K562 (cell line): ENCODE results near the gene RMND5A. TPM values are rescaled to one million over a fixed set of nuclear protein-coding genes. Genes with fewer than 3 reads are reported as not detected.

Source experiments
- ATAC-seq: fragments of 200-7000 bp; cut with Tn5 transposase; 3 replicates; pipeline ENCODE4 v1.9.1; 2020; ENCODE audit warnings: moderate library complexity
- BruUV-seq: library from RNA; stranded (reverse); fragments of 400-500 nt; replicated peaks from 2 replicates; lab custom pipeline; 2021; lab: Mats Ljungman, UMichigan
- CTCF ChIA-PET: fragments of 300-600 bp; formaldehyde crosslinking; extraction: SDS; loops from one replicate; lab custom pipeline; 2021; ENCODE audit warnings: low intra/inter-chr PET ratio; lab: Yijun Ruan, JAX
- POLR2A ChIA-PET: fragments of 300-600, 350-650 bp; sonication (Branson Sonifier 250); formaldehyde crosslinking; extraction: SDS; loops from one replicate; lab custom pipeline; 2021; ENCODE audit warnings: antibody characterized with exemption, inconsistent platforms; lab: Yijun Ruan, JAX
- DNase-seq, 4 experiments: peaks; one replicate each; pipeline versions ENCODE4 v3.0.0 to v3.0.0-alpha.2; 2011 to 2018; ENCODE audit warnings: low spot score in 3 of 4, mixed read lengths in 3 of 4; ENCODE audit errors: extremely low read depth in 1 of 4
- FAIRE-seq: peaks from 2 replicates; lab custom pipeline; 2011; peaks lifted over from hg19 to GRCh38; lab: Jason Lieb, UNC
- H2AFZ ChIP-seq: 2 replicates; pipeline ENCODE4 v1.6.0; 2011; ENCODE audit warnings: low read depth, low read length, control low read depth, inconsistent platforms
- H3K27ac ChIP-seq: fragments of 200-600 bp; 3 replicates; pipeline ENCODE4 v1.8.0; 2011; ENCODE audit warnings: low read depth, mild to moderate bottlenecking, control low read depth, inconsistent platforms, low read length, moderate library complexity, mixed read lengths; ENCODE audit errors: extremely low read depth
- H3K27me3 ChIP-seq, 2 experiments: fragments of 300-600 bp in 1 of 2; 2 replicates in 1 of 2; 3 replicates in 1 of 2; pipeline versions ENCODE4 v1.6.0 to v1.8.0; 2011; ENCODE audit warnings: inconsistent platforms in 2 of 2, low read length in 2 of 2, mild to moderate bottlenecking in 1 of 2, mixed read lengths in 1 of 2, moderate library complexity in 1 of 2; ENCODE audit not compliant: control insufficient read depth in 2 of 2, insufficient read depth in 2 of 2
- H3K36me3 ChIP-seq: fragments of 300-600 bp; 3 replicates; pipeline ENCODE4 v1.8.0; 2011; ENCODE audit warnings: mild to moderate bottlenecking, low read length, inconsistent platforms; ENCODE audit not compliant: control insufficient read depth, insufficient read depth
- H3K4me1 ChIP-seq, 2 experiments: fragments of 200-600 bp in 1 of 2; replicated peaks in 1 of 2; 2 replicates in 1 of 2; 3 replicates in 1 of 2; pipeline versions ENCODE4 v1.5.1 to v1.8.0; 2011; ENCODE audit warnings: inconsistent platforms in 2 of 2, low read length in 2 of 2, mild to moderate bottlenecking in 1 of 2, mixed read lengths in 1 of 2, moderate library complexity in 1 of 2; ENCODE audit not compliant: control insufficient read depth in 2 of 2, insufficient read depth in 2 of 2
- H3K4me2 ChIP-seq: 2 replicates; pipeline ENCODE4 v1.6.1; 2011; ENCODE audit warnings: low read length, control low read depth, inconsistent platforms, mixed read lengths; ENCODE audit not compliant: insufficient read depth
- H3K4me3 ChIP-seq: fragments of 200-600 bp; sonication (generic), shearing (Covaris generic); 2 replicates; pipeline ENCODE4 v1.5.1; 2016; ENCODE audit warnings: control low read depth, inconsistent platforms
- H3K79me2 ChIP-seq: fragments of 200-600 bp; 3 replicates; pipeline ENCODE4 v1.8.0; 2011; ENCODE audit warnings: low read length, inconsistent platforms; ENCODE audit not compliant: control insufficient read depth, insufficient read depth
- H3K9ac ChIP-seq, 2 experiments: 2 replicates each; pipeline versions ENCODE4 v1.6.0 to v1.6.1; 2011; ENCODE audit warnings: low read depth in 2 of 2, low read length in 2 of 2, control low read depth in 1 of 2, inconsistent platforms in 1 of 2, mild to moderate bottlenecking in 1 of 2, mixed read lengths in 1 of 2; ENCODE audit not compliant: insufficient read depth in 1 of 2
- H3K9me1 ChIP-seq: one replicate; pipeline ENCODE4 v1.6.0; 2011; ENCODE audit warnings: inconsistent platforms, mild to moderate bottlenecking, low read length, moderate library complexity; ENCODE audit not compliant: control insufficient read depth, insufficient read depth
- H3K9me3 ChIP-seq: replicated peaks from 2 replicates; pipeline ENCODE4 v1.5.1; 2011; ENCODE audit warnings: low read depth, low read length, inconsistent platforms; ENCODE audit not compliant: control insufficient read depth, insufficient read depth
- H4K20me1 ChIP-seq: replicated peaks from 2 replicates; pipeline ENCODE4 v1.6.1; 2011; ENCODE audit warnings: low read length, inconsistent platforms, mixed read lengths; ENCODE audit not compliant: control insufficient read depth, insufficient read depth
- BACH1 ChIP-seq: fragments of 200-800 bp; sonication (Bioruptor generic); IDR thresholded peaks from 2 replicates; pipeline ENCODE4 v1.6.1; 2016; ENCODE audit warnings: missing genetic modification characterization, missing compliant biosample characterization
- BRF2 ChIP-seq: IDR thresholded peaks from 3 replicates; pipeline ENCODE4 v1.6.1; 2011; ENCODE audit warnings: borderline replicate concordance, mild to moderate bottlenecking; ENCODE audit not compliant: insufficient read length, insufficient read depth
- C11orf30 ChIP-seq: fragments of 450-650 bp; IDR thresholded peaks from 2 replicates; pipeline ENCODE4 v1.6.1; 2016; ENCODE audit warnings: low read depth, mild to moderate bottlenecking
- CBFB ChIP-seq: sonication (generic); formaldehyde crosslinking; IDR thresholded peaks from 2 replicates; pipeline ENCODE4 v1.4.0; 2020; ENCODE audit warnings: mild to moderate bottlenecking, missing genetic modification reagents
- FOXA3 ChIP-seq, 2 experiments: fragments of 450-650 bp in 1 of 2; sonication (generic) in 1 of 2; formaldehyde crosslinking; IDR thresholded peaks in 1 of 2; conservative IDR thresholded peaks in 1 of 2; 2 replicates each; pipeline versions ENCODE4 v1.4.0 to v1.8.0; 2020 to 2022; ENCODE audit warnings: mild to moderate bottlenecking in 2 of 2, missing genetic modification reagents in 1 of 2
- HMG20B ChIP-seq: fragments of 250-450 bp; sonication (Bioruptor Pico); IDR thresholded peaks from 2 replicates; pipeline ENCODE4 v1.5.0; 2021; ENCODE audit warnings: mild to moderate bottlenecking
- KDM4B ChIP-seq, 2 experiments: fragments of 450-650 bp in 1 of 2; sonication (generic) in 1 of 2; IDR thresholded peaks; 2 replicates each; pipeline ENCODE4 v1.6.1; 2016 to 2017; ENCODE audit warnings: borderline replicate concordance in 2 of 2, antibody characterized with exemption in 1 of 2, low read depth in 1 of 2, mild to moderate bottlenecking in 1 of 2
- KLF1 ChIP-seq: fragments of 450-650 bp; IDR thresholded peaks from 2 replicates; pipeline ENCODE4 v1.6.1; 2016; ENCODE audit warnings: missing genetic modification characterization, missing compliant biosample characterization
- MTA1 ChIP-seq: fragments of 450-650 bp; IDR thresholded peaks from 2 replicates; pipeline ENCODE4 v1.6.1; 2017; ENCODE audit warnings: borderline replicate concordance
- SMARCA5 ChIP-seq: fragments of 450-650 bp; IDR thresholded peaks from 2 replicates; pipeline ENCODE4 v1.6.1; 2016
- SRSF9 ChIP-seq: fragments of 200-400 bp; formaldehyde crosslinking; IDR thresholded peaks from 2 replicates; pipeline ENCODE4 v1.6.1; 2017; ENCODE audit warnings: low read depth, low read length, borderline replicate concordance
- TEAD4 ChIP-seq, 2 experiments: sonication (generic) in 1 of 2; formaldehyde crosslinking in 1 of 2; IDR thresholded peaks; 2 replicates each; pipeline versions ENCODE4 v1.6.1 to v1.8.0; 2012 to 2022; ENCODE audit warnings: borderline replicate concordance in 1 of 2, inconsistent platforms in 1 of 2, low read length in 1 of 2, mild to moderate bottlenecking in 1 of 2, missing genetic modification reagents in 1 of 2
- THAP7 ChIP-seq: fragments of 250-450 bp; sonication (Bioruptor Pico); IDR thresholded peaks from 2 replicates; pipeline ENCODE4 v1.5.0; 2021
- XRCC3 ChIP-seq: fragments of 450-650 bp; IDR thresholded peaks from 2 replicates; pipeline ENCODE4 v1.6.1; 2017; ENCODE audit warnings: mild to moderate bottlenecking, moderate library complexity
- ZBTB12 ChIP-seq: fragments of 250-450 bp; sonication (Bioruptor Pico); IDR thresholded peaks from 2 replicates; pipeline ENCODE4 v1.4.0; 2020
- ZFP1 ChIP-seq: fragments of 450-650 bp; formaldehyde crosslinking; IDR thresholded peaks from 2 replicates; pipeline ENCODE4 v1.4.0; 2020; ENCODE audit warnings: mild to moderate bottlenecking, mixed read lengths
- ZNF311 ChIP-seq: fragments of 250-450 bp; sonication (Bioruptor Pico); IDR thresholded peaks from 2 replicates; pipeline ENCODE4 v1.4.0; 2020; ENCODE audit warnings: mild to moderate bottlenecking, moderate library complexity
- ZNF584 ChIP-seq: fragments of 200-800 bp; sonication (Bioruptor generic); IDR thresholded peaks from 2 replicates; pipeline ENCODE4 v1.6.1; 2016; ENCODE audit warnings: low read depth, mild to moderate bottlenecking, missing genetic modification characterization, missing compliant biosample characterization
- ZNF699 ChIP-seq: fragments of 250-450 bp; sonication (Bioruptor Pico); IDR thresholded peaks from 2 replicates; pipeline ENCODE4 v1.8.0; 2021; ENCODE audit warnings: mild to moderate bottlenecking, moderate library complexity; ENCODE audit not compliant: insufficient replicate concordance
- WGBS: fragments of 100-300 bp; shearing (Covaris generic); methylation state at CpG from one replicate; pipeline ENCODE4 v1.1.6; 2016; ENCODE audit warnings: low coverage, mixed read lengths; ENCODE audit not compliant: insufficient coverage; ENCODE audit errors: missing lambda C conversion rate; 5-methylcytosine and 5-hydroxymethylcytosine counted together
- in situ Hi-C: fragments of 300-500 bp; cut with MboI; formaldehyde crosslinking; loops from 4 replicates; pipeline ENCODE4 v1.15.0; 2018; ENCODE audit warnings: inconsistent platforms, mixed read lengths
- intact Hi-C: fragments of 100-400 bp; cut with micrococcal nuclease; formaldehyde crosslinking; loops from 2 replicates; pipeline ENCODE4 v1.14.2; 2022
- polyA plus RNA-seq, 8 experiments: library from polyadenylated mRNA; depleted of rRNA in 4 of 8; stranded (reverse) in 5 of 8; unstranded in 3 of 8; fragments of >200 nt; fragmentation: Nextera tagmentation in 2 of 8; fragmentation: Illumina TruSeq in 1 of 8; extraction: Ambion mirVana in 2 of 8; extraction: Trizol in 1 of 8; gene quantifications; 2 replicates each; pipeline versions ENCODE4 v1.2.1 to v1.2.3, GENCODE V29; 2011 to 2014; ENCODE audit warnings: inconsistent platforms in 1 of 8, missing spikeins in 1 of 8
- total RNA-seq, 7 experiments: library from RNA; depleted of rRNA in 6 of 7; stranded (reverse); fragments of >200 nt in 6 of 7; fragmentation: Illumina TruSeq in 2 of 7; extraction: Trizol in 2 of 7; gene quantifications; 2 replicates each; pipeline versions ENCODE4 v1.2.1 to v1.2.3, GENCODE V29; 2011 to 2021; ENCODE audit warnings: low replicate concordance in 1 of 7

RMND5A gene
- total and polyA plus RNA-seq, 9 of the 15 experiments (the other 6 are each of a cell fraction or from before 2014, with no cell fraction given): 13.2 to 43.5 (median 34.1) TPM

GRCh38 chr2:86673011-86673410 lies 47.1 kb upstream of the RMND5A start:
- Histone ChIP-seq H3K4me3 (no peak overlapping the region), H3K9me1 (no peaks in the 10 kb centered on the region), H3K27ac (no peak overlapping the region), H3K9ac (no peak overlapping the region), H3K9me3 (no peaks in the 10 kb centered on the region), H3K27me3 (no peaks in the 10 kb centered on the region; a peak in 1 of 5 replicates), H3K36me3 (no peaks in the 10 kb centered on the region), H3K79me2 (no peaks in the 10 kb centered on the region), H2AFZ (no peak overlapping the region), H4K20me1 (no peaks in the 10 kb centered on the region), H3K4me2 (no peak overlapping the region), H3K4me1 (no peaks in the 10 kb centered on the region)
- ChIA-PET POLR2A (interaction anchor here (0.6 kb wide), 1 partner anchor 22 kb away, joined by 3 read pairs; no protein-coding TSS in a partner anchor), CTCF (no interaction called here)
- no peak for TF ChIP-seq FOXA3 (CRISPR knock-in tag; conservative IDR thresholded peaks at IDR 0.05 in 1 of 2, IDR thresholded peaks at IDR 0.05 in 1 of 2)
- no peak for TF ChIP-seq THAP7 (CRISPR knock-in tag)
- no peak for TF ChIP-seq ZNF311
- no peak for TF ChIP-seq KDM4B (IDR thresholded peaks at IDR 0.05; ENCODE audit: borderline replicate concordance in 2 of 2, low read depth in 1 of 2)
- TF ChIP-seq C11orf30: no peak
- no peak for TF ChIP-seq TEAD4 (IDR thresholded peaks at IDR 0.05; ENCODE audit: low read length)
- no peak for TF ChIP-seq TEAD4 (CRISPR knock-in tag; IDR thresholded peaks at IDR 0.05; ENCODE audit: borderline replicate concordance)
- no peak for TF ChIP-seq BRF2
- TF ChIP-seq XRCC3: no peak
- TF ChIP-seq ZNF584 (CRISPR knock-in tag): no peak
- TF ChIP-seq HMG20B (CRISPR knock-in tag): no peak
- TF ChIP-seq ZBTB12: no peak
- no peak for TF ChIP-seq SMARCA5
- TF ChIP-seq SRSF9: no peak
- no peak for TF ChIP-seq CBFB
- TF ChIP-seq KLF1: no peak
- no peak for TF ChIP-seq ZNF699 (CRISPR knock-in tag)
- no peak for TF ChIP-seq BACH1
- TF ChIP-seq MTA1: no peak
- TF ChIP-seq ZFP1: no peak
- FAIRE-seq (no peak), ATAC-seq (no peak), DNase-seq (no peak)
- BruUV-seq: no TSS peak
- in situ Hi-C loops (no loop called here), intact Hi-C loops (no loop called here)
- WGBS: 10% methylated on average over 1 of the region's 1 CpG
